ENCODE results near the gene TGM1.
"Not testable (repeated sequence)": the region's sequence is repeated elsewhere in the genome, so short reads cannot be mapped to it uniquely, and the experiment has no call there.

TGM1 gene

DNA sequence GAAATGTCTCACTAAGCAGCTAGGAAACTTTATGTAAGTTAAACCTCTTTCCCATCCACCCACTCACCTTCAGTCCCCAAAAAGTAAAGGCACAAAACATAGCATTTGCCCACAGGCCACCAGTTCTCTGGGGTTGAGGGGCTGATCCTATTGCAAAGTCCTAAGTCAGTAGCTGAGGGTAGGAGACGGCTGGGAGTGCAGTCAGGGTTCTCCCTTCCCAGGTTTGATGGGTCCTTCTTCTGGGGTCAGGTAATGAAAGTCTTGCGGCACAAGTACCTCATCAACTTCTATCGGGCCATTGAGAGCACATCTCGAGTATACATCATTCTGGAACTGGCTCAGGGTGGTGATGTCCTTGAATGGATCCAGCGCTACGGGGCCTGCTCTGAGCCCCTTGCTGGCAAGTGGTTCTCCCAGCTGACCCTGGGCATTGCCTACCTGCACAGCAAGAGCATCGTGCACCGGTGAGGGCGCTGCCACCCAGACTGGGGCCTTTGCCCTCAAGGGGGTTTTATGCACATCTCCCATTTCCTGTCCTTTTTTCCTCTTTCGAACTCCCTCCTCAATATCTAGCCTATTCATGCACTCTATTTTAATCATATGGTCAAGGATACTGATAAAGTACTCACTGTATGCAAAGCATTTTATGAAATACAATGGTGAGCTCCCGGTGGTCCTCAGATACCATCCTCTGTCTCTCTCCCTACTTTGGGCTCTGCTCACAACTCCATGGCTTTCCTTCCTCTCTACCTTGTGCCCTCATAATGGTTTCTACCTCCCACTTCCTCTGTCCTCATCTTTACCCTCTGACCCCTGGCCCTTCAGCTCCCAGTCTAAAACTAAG, 56.5 kb downstream of the TGM1 start:
- H3K27me3 ChIP-seq (ENCODE audit: insufficient read depth, low read depth) = no peaks in the 10 kb centered on the region
- H3K4me2 ChIP-seq = no peak overlapping the region
- no peak overlapping the region for H3K27ac ChIP-seq
- H3K4me3 ChIP-seq (IDR thresholded peaks at IDR 0.05; ENCODE audit: insufficient read depth, low read depth, low read length) = no peak overlapping the region
- no peaks in the 10 kb centered on the region for H3K36me3 ChIP-seq (ENCODE audit: insufficient read depth)
- no peaks in the 10 kb centered on the region for H3K79me2 ChIP-seq (ENCODE audit: insufficient read depth, low read depth)
- no peak overlapping the region for H2AFZ ChIP-seq (ENCODE audit: low read depth)
- H3K9ac ChIP-seq = no peak overlapping the region
- TF ChIP-seq, protein P1, sequence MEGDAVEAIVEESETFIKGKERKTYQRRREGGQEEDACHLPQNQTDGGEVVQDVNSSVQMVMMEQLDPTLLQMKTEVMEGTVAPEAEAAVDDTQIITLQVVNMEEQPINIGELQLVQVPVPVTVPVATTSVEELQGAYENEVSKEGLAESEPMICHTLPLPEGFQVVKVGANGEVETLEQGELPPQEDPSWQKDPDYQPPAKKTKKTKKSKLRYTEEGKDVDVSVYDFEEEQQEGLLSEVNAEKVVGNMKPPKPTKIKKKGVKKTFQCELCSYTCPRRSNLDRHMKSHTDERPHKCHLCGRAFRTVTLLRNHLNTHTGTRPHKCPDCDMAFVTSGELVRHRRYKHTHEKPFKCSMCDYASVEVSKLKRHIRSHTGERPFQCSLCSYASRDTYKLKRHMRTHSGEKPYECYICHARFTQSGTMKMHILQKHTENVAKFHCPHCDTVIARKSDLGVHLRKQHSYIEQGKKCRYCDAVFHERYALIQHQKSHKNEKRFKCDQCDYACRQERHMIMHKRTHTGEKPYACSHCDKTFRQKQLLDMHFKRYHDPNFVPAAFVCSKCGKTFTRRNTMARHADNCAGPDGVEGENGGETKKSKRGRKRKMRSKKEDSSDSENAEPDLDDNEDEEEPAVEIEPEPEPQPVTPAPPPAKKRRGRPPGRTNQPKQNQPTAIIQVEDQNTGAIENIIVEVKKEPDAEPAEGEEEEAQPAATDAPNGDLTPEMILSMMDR (conservative IDR thresholded peaks at IDR 0.05; ENCODE audit: low read depth, low read length) = no peak
- no peaks in the 10 kb centered on the region for H3K4me1 ChIP-seq (ENCODE audit: low read depth, poor library complexity, severe bottlenecking)
- H4K20me1 ChIP-seq (ENCODE audit: insufficient read depth) = no peaks in the 10 kb centered on the region

DNA sequence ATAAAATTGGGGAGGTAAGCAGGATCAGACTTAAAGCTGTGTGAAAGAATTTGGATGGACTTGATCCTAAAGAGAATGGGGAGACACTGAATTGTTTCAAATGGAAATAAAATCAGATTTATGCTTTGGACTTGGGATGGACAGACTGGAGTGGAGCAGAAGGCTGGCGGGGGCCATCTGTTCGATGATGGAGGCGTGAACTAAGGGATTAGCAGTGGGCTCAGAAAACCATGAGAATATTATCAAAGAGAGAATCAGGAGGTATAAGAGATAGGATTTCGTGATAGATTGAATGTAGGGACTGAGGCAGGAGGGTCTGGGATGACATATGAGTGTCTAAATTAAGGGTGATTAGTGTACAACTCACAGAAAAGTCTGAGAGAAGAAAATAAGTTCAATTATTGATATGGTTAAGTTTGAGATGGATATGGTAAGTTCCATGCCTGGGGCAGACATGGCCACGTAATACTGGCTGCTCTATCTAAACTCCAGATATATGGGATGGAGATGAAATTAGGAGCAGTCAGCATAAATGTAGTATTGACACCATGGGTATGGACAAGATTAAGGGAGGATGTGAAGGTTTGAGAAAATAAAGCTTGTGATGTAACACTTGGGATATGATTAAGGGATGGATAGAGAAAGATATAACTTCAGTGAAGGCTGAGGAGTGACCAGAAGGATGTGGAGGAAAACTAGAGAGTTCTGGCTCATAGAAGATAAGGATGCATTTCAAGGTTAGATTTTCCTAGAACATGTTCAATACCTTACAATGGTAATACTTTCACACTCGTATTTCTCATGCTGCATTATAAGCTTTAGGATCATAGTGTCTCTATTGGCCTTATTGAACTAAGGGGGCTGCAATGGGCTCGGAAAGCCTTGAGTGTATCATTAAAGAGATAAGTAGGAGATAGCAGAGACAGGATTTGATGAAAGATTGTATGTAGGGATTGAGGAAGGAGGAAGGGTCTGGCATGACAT, 58.5 kb downstream of the TGM1 start:
- no peak overlapping the region for H3K4me3 ChIP-seq (IDR thresholded peaks at IDR 0.05; ENCODE audit: insufficient read depth, low read depth, low read length)
- no peaks in the 10 kb centered on the region for H3K79me2 ChIP-seq (ENCODE audit: insufficient read depth, low read depth)
- H3K27me3 ChIP-seq (ENCODE audit: insufficient read depth, low read depth) = no peaks in the 10 kb centered on the region
- H3K4me1 ChIP-seq (ENCODE audit: low read depth, poor library complexity, severe bottlenecking) = no peaks in the 10 kb centered on the region
- no peak overlapping the region for H2AFZ ChIP-seq (ENCODE audit: low read depth)
- no peaks in the 10 kb centered on the region for H3K36me3 ChIP-seq (ENCODE audit: insufficient read depth)
- no peak overlapping the region for H3K4me2 ChIP-seq
- TF ChIP-seq, protein P1 (conservative IDR thresholded peaks at IDR 0.05; ENCODE audit: low read depth, low read length) = no peak
- H3K9ac ChIP-seq = no peak overlapping the region
- H4K20me1 ChIP-seq (ENCODE audit: insufficient read depth) = no peaks in the 10 kb centered on the region
- H3K27ac ChIP-seq = no peak overlapping the region

DNA sequence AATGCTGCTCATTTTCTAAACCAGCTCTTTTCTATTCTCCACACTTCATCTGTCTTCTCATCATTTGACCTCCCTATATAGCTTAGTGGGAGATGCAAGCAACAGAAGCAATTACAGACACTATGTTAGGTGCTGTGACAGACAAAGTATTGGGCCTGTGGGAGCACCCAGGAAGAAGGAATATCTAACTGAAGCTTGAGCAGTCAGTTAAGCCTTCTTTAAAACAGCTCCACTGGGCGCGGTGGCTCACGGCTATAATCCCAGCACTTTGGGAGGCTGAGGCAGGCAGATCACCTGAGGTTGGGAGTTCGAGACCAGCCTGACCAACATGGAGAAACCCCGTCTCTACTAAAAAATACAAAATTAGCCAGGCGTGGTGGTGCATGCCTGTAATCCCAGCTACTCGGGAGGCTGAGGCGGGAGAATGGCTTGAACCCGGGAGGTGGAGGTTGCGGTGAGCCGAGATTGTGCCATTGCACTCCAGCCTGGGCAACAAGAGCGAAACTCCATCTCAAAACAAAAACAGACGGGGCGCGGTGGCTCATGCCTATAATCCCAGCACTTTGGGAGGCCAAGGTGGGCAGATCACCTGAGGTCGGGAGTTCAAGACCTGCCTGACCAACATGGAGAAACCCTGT, 59.6 kb downstream of the TGM1 start:
- H4K20me1 ChIP-seq (ENCODE audit: insufficient read depth); H3K27ac ChIP-seq; H3K79me2 ChIP-seq (ENCODE audit: insufficient read depth, low read depth); H3K27me3 ChIP-seq (ENCODE audit: insufficient read depth, low read depth); H3K36me3 ChIP-seq (ENCODE audit: insufficient read depth); H3K9ac ChIP-seq; H2AFZ ChIP-seq (ENCODE audit: low read depth); H3K4me1 ChIP-seq (ENCODE audit: low read depth, poor library complexity, severe bottlenecking); H3K4me3 ChIP-seq (IDR thresholded peaks at IDR 0.05; ENCODE audit: insufficient read depth, low read depth, low read length); H3K4me2 ChIP-seq: not testable (repeated sequence)

DNA sequence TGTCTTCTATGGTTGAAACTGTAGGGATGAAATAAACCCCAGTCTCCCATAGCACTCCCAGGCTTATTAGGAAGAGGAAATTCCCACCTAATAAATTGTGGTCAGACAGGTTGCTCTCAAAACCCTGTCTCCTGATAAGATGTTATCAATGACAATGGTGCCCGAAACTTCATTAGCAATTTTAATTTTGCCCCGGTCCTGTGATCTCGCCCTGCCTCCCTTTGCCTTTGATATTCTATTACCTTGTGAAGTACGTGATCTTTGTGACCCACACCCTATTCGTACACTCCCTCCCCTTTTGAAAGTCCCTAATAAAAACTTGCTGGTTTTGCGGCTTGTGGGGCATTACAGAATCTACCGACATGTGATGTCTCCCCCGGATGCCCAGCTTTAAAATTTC, 60.4 kb downstream of the TGM1 start:
- not testable (repeated sequence) for H3K27ac ChIP-seq; H3K36me3 ChIP-seq (ENCODE audit: insufficient read depth); H3K4me2 ChIP-seq; H3K4me1 ChIP-seq (ENCODE audit: low read depth, poor library complexity, severe bottlenecking); H3K79me2 ChIP-seq (ENCODE audit: insufficient read depth, low read depth); H3K27me3 ChIP-seq (ENCODE audit: insufficient read depth, low read depth); H3K9ac ChIP-seq; H2AFZ ChIP-seq (ENCODE audit: low read depth); H3K4me3 ChIP-seq (IDR thresholded peaks at IDR 0.05; ENCODE audit: insufficient read depth, low read depth, low read length); H4K20me1 ChIP-seq (ENCODE audit: insufficient read depth)

Measured in KMS-11 (cell line).